Endodermal cell (in vitro differentiated cells): Measurements from ENCODE around the gene RAB31. TPM values are rescaled to one million over a fixed set of nuclear protein-coding genes. Genes with fewer than 3 reads are reported as not detected.
A peak's percentile ranks its signal among the peaks of the same experiment; 100 is the strongest.

Source experiments
- DNase-seq: peaks from one replicate; pipeline ENCODE4 v3.0.0-alpha.2; 2017
- H3K27ac ChIP-seq: 2 replicates; pipeline ENCODE4 v1.5.1; 2013; ENCODE audit warnings: mild to moderate bottlenecking, low read depth, low read length, moderate library complexity
- H3K27me3 ChIP-seq: 2 replicates; pipeline ENCODE4 v1.6.1; 2013; ENCODE audit warnings: mild to moderate bottlenecking, low read length, moderate library complexity; ENCODE audit not compliant: insufficient read depth, control insufficient read depth, poor library complexity, severe bottlenecking
- H3K36me3 ChIP-seq: 2 replicates; pipeline ENCODE4 v1.7.0; 2013; ENCODE audit warnings: mild to moderate bottlenecking, low read length, moderate library complexity; ENCODE audit not compliant: control insufficient read depth, insufficient read depth
- H3K4me1 ChIP-seq: one replicate; pipeline ENCODE4 v1.7.0; 2013; ENCODE audit warnings: low read length; ENCODE audit not compliant: control insufficient read depth, insufficient read depth
- H3K4me3 ChIP-seq: 2 replicates; pipeline ENCODE4 v1.5.1; 2013; ENCODE audit warnings: mild to moderate bottlenecking, low read length, moderate library complexity
- H3K9ac ChIP-seq: 2 replicates; pipeline ENCODE4 v1.6.1; 2013; ENCODE audit warnings: mild to moderate bottlenecking, low read length, moderate library complexity; ENCODE audit not compliant: poor library complexity, severe bottlenecking; ENCODE audit errors: extremely low read depth
- H3K9me3 ChIP-seq: 2 replicates; pipeline ENCODE4 v1.6.1; 2013; ENCODE audit warnings: mild to moderate bottlenecking, low read length, moderate library complexity; ENCODE audit not compliant: control insufficient read depth
- H3K27ac Mint-ChIP-seq: 2 replicates; pipeline ENCODE4 v1.8.0; 2020; ENCODE audit warnings: mixed read lengths
- H3K27me3 Mint-ChIP-seq: 2 replicates; pipeline ENCODE4 v1.8.0; 2021; ENCODE audit warnings: mild to moderate bottlenecking, mixed read lengths; ENCODE audit not compliant: insufficient read depth
- H3K36me3 Mint-ChIP-seq: 2 replicates; pipeline ENCODE4 v1.8.0; 2020; ENCODE audit warnings: low read depth, mixed read lengths
- H3K4me1 Mint-ChIP-seq: 2 replicates; pipeline ENCODE4 v1.8.0; 2020; ENCODE audit warnings: mixed read lengths
- H3K4me3 Mint-ChIP-seq: 2 replicates; pipeline ENCODE4 v1.8.0; 2020; ENCODE audit warnings: mild to moderate bottlenecking, moderate library complexity, mixed read lengths
- H3K9me3 Mint-ChIP-seq: 2 replicates; pipeline ENCODE4 v1.8.0; 2020; ENCODE audit warnings: mild to moderate bottlenecking, mixed read lengths
- WGBS, 2 experiments: methylation state at CpG; one replicate each; pipeline versions ENCODE4 v1.1.5 to v1.1.7; 2013; ENCODE audit warnings: missing lambda C conversion rate in 2 of 2, mixed read lengths in 1 of 2; ENCODE audit not compliant: insufficient coverage in 1 of 2, insufficient read length in 1 of 2; 5-methylcytosine and 5-hydroxymethylcytosine counted together
- long read RNA-seq, 4 experiments: library from polyadenylated mRNA in 2 of 4; library from RNA in 1 of 4; library from capped mRNA in 1 of 4; stranded (forward) in 3 of 4; unstranded in 1 of 4; transcript quantifications; one replicate each; pipeline ENCODE4 v2.0.0, GENCODE V29; 2020 to 2021; ENCODE audit warnings: inconsistent platforms in 1 of 4
- polyA plus RNA-seq, 2 experiments: library from polyadenylated mRNA; stranded (reverse); fragments of 50-300 nt; gene quantifications; one replicate each; pipeline ENCODE4 v1.2.3, GENCODE V29; 2013
- total RNA-seq, 2 donors: library from RNA; stranded (reverse); fragmentation: NEBNext Ultra II Directional in 1 of 2; extraction: Animal tissue kit (Norgen Biotek cat#: 25700) in 1 of 2; gene quantifications; 2 replicates in 1 of 2; 3 replicates in 1 of 2; pipeline ENCODE4 v1.2.1, GENCODE V29; 2021
- TF ChIP-seq, protein P1 (sequence below): fragments of 200-600 bp; sonication (generic); conservative IDR thresholded peaks from 2 replicates; pipeline ENCODE4 v1.5.0; 2021; ENCODE audit warnings: antibody characterized with exemption, mild to moderate bottlenecking

RAB31 gene, protein sequence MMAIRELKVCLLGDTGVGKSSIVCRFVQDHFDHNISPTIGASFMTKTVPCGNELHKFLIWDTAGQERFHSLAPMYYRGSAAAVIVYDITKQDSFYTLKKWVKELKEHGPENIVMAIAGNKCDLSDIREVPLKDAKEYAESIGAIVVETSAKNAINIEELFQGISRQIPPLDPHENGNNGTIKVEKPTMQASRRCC
- total RNA-seq = 10 to 100 TPM; 11.7 to 20.3 TPM
- 23.6 TPM for polyA plus RNA-seq (2013, experiment 1 of 2)
- 25.0 TPM for polyA plus RNA-seq (2013, experiment 2 of 2)
- long read RNA-seq, experiment 1, partial matches to known transcripts = 1 of 6 reads
- long read RNA-seq, experiment 1, other reads (novel, unspliced or antisense) = 5 of 6 reads
- long read RNA-seq, experiment 2, full-length matches to known transcripts = 15 of 16 reads
- long read RNA-seq, experiment 2, partial matches to known transcripts = 1 of 16 reads
- long read RNA-seq, experiment 2, other reads (novel, unspliced or antisense) = 0 of 16 reads
- long read RNA-seq, experiment 3, full-length matches to known transcripts = 2 of 2 reads
- long read RNA-seq, experiment 3, partial matches to known transcripts = 0 of 2 reads
- long read RNA-seq, experiment 3, other reads (novel, unspliced or antisense) = 0 of 2 reads
- long read RNA-seq, experiment 4, full-length matches to known transcripts = 1 of 4 reads
- long read RNA-seq, experiment 4, partial matches to known transcripts = 0 of 4 reads
- long read RNA-seq, experiment 4, other reads (novel, unspliced or antisense) = 3 of 4 reads

DNA sequence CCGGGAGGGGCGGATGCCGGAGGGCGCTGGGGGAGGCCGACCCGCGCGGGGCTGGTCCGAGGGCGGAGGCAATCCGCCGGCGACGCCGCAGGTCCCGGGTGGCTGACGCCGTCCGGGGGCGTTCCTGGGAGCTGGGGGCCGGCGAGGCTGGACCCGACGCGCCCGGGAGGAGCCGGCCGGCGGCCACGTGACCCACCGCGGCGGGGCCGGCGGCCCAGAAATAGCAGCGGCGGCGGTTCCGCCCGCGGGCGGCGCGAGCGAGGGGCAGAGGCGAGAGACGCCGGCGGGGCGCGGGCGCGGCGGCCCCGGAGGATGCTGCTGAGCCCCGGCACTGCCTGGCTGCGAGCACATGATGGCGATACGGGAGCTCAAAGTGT lies at the start of gene RAB31:
TSS of gene RAB31 (plus strand) at position 245 of the 377 bp plus-strand sequence. CDS start at position 350, 105 bp downstream.
- peak within 1 kb of the TSS; percentile 76 for H3K4me3 ChIP-seq
- H3K4me1 ChIP-seq = peaks cover 3% of the 10 kb centered on the region
- TF ChIP-seq, protein P1, sequence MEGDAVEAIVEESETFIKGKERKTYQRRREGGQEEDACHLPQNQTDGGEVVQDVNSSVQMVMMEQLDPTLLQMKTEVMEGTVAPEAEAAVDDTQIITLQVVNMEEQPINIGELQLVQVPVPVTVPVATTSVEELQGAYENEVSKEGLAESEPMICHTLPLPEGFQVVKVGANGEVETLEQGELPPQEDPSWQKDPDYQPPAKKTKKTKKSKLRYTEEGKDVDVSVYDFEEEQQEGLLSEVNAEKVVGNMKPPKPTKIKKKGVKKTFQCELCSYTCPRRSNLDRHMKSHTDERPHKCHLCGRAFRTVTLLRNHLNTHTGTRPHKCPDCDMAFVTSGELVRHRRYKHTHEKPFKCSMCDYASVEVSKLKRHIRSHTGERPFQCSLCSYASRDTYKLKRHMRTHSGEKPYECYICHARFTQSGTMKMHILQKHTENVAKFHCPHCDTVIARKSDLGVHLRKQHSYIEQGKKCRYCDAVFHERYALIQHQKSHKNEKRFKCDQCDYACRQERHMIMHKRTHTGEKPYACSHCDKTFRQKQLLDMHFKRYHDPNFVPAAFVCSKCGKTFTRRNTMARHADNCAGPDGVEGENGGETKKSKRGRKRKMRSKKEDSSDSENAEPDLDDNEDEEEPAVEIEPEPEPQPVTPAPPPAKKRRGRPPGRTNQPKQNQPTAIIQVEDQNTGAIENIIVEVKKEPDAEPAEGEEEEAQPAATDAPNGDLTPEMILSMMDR = no peak
- H3K4me1 Mint-ChIP-seq = peaks cover 54% of the 10 kb centered on the region
- H3K27me3 ChIP-seq = peaks cover 91% of the 10 kb centered on the region
- DNase-seq = peak; percentile 84
- peak within 1 kb of the TSS; percentile 70 for H3K4me3 Mint-ChIP-seq
- no peak within 1 kb of the TSS for H3K27ac ChIP-seq
- no peaks in the 10 kb centered on the region for H3K36me3 ChIP-seq
- H3K27ac Mint-ChIP-seq = no peak within 1 kb of the TSS
- H3K36me3 Mint-ChIP-seq = no peaks in the 10 kb centered on the region
- H3K9me3 Mint-ChIP-seq = no peaks in the 10 kb centered on the region
- no peaks in the 10 kb centered on the region for H3K9me3 ChIP-seq
- 0 to 1% methylated on average over 24 to 59 of the region's 59 CpGs for WGBS, 2 experiments
- peak within 1 kb of the TSS; percentile 17 for H3K9ac ChIP-seq
- peaks cover 78% of the 10 kb centered on the region for H3K27me3 Mint-ChIP-seq

DNA sequence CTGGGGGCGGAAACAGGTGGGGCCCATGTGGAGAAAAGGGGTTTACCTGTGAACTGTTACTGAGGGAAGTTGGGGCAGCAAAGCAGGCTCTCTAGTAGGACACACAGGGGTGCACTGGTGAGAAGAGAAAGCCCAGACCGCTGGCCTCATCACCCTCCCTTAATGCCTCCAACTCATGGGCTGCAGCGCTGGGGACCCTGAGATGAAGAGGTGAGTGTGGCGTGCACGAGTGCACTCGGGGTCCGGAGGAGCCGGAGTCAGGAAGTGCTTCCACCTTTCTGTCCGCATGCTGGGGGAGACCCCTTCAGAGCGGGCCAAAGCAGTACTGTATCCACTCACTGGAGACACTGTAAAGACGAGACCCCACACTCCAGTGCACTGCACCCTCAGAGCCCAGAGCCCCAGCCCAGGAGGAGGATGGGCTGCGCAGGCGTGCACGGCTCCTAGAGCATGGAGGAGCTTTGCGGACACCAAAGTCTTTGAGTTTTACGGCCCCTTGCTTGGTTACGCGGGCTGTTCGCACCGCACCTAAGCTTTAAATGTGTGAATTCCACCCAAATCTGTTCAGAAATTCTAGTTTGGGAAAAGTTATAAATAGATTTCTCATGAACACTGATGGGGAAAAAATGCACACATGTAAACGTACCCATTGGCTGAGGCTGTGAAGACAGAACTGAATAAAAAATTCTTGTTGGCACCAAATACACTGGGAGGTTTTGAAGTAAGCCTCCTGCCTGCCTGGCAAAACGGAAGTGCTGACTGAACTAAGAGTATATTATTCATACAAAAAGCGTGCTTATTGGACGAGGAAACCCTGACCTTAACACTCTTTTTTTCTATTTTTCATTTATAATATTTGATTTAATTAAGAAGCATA lies 48.4 kb upstream of the RAB31 start:
- Histone ChIP-seq H3K27ac (no peak overlapping the region), H3K9me3 (no peaks in the 10 kb centered on the region), H3K9ac (no peak overlapping the region), H3K36me3 (no peaks in the 10 kb centered on the region), H3K4me1 (no peaks in the 10 kb centered on the region), H3K4me3 (no peak overlapping the region), H3K27me3 (no peaks in the 10 kb centered on the region)
- whole genome bisulfite sequencing, 2 experiments = 91 to 95% methylated on average over 17 to 24 of the region's 24 CpGs
- no peaks in the 10 kb centered on the region for H3K9me3 Mint-ChIP-seq
- H3K4me3 Mint-ChIP-seq = no peak overlapping the region
- no peak overlapping the region for H3K27ac Mint-ChIP-seq
- H3K36me3 Mint-ChIP-seq = no peaks in the 10 kb centered on the region
- no peaks in the 10 kb centered on the region for H3K27me3 Mint-ChIP-seq
- TF ChIP-seq, protein P1 = no peak
- no peaks in the 10 kb centered on the region for H3K4me1 Mint-ChIP-seq
- no peak for DNase-seq

DNA sequence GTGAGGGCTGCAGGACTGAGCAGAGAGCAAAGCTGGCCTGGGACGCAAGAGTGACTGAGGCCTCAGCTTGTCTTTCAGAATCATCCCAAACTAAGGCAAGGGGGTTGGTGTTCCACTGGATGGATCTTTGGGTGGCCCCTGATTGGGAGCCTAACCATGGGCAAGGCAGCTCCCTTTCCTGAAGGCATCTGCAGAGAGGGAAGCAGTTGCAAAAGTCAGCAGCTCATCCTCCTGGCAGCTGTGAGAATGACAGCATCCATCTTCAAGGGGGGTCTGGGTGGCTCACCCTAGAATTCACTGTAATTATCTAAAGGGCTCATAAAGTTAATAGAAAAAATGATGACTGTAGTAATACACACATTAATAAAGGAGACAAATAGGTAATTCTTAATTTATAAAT lies 46.5 kb upstream of the RAB31 start:
- H3K4me1 ChIP-seq = no peaks in the 10 kb centered on the region
- no peaks in the 10 kb centered on the region for H3K36me3 ChIP-seq
- H3K27me3 Mint-ChIP-seq = no peaks in the 10 kb centered on the region
- no peaks in the 10 kb centered on the region for H3K27me3 ChIP-seq
- TF ChIP-seq, protein P1 = peak; percentile 56
- H3K9me3 Mint-ChIP-seq = no peaks in the 10 kb centered on the region
- no peak overlapping the region for H3K4me3 Mint-ChIP-seq
- H3K4me1 Mint-ChIP-seq = no peaks in the 10 kb centered on the region
- DNase-seq = no peak
- H3K4me3 ChIP-seq = no peak overlapping the region
- H3K27ac Mint-ChIP-seq = no peak overlapping the region
- H3K36me3 Mint-ChIP-seq = no peaks in the 10 kb centered on the region
- no peaks in the 10 kb centered on the region for H3K9me3 ChIP-seq
- 92% methylated on average over 1 of the region's 1 CpG; no CpG with 5 or more reads in 1 of the 2 experiments for WGBS, 2 experiments
- H3K27ac ChIP-seq = no peak overlapping the region
- H3K9ac ChIP-seq = no peak overlapping the region
